K562 (cell line): ENCODE measurements around the gene TARP.

Experiments used
- ATAC-seq: fragments of 200-7000 bp; cut with Tn5 transposase; 3 replicates; pipeline ENCODE4 v1.9.1; 2020; ENCODE audit warnings: moderate library complexity
- BruUV-seq: library from RNA; stranded (reverse); fragments of 400-500 nt; replicated peaks from 2 replicates; lab custom pipeline; 2021; lab: Mats Ljungman, UMichigan
- CTCF ChIA-PET: fragments of 300-600 bp; formaldehyde crosslinking; extraction: SDS; loops from one replicate; lab custom pipeline; 2021; ENCODE audit warnings: low intra/inter-chr PET ratio; lab: Yijun Ruan, JAX
- POLR2A ChIA-PET: fragments of 300-600, 350-650 bp; sonication (Branson Sonifier 250); formaldehyde crosslinking; extraction: SDS; loops from one replicate; lab custom pipeline; 2021; ENCODE audit warnings: antibody characterized with exemption, inconsistent platforms; lab: Yijun Ruan, JAX
- DNase-seq, 4 experiments: peaks; one replicate each; pipeline versions ENCODE4 v3.0.0 to v3.0.0-alpha.2; 2011 to 2018; ENCODE audit warnings: low spot score in 3 of 4, mixed read lengths in 3 of 4; ENCODE audit errors: extremely low read depth in 1 of 4
- FAIRE-seq: peaks from 2 replicates; lab custom pipeline; 2011; peaks lifted over from hg19 to GRCh38; lab: Jason Lieb, UNC
- H2AFZ ChIP-seq: 2 replicates; pipeline ENCODE4 v1.6.0; 2011; ENCODE audit warnings: low read depth, low read length, control low read depth, inconsistent platforms
- H3K27ac ChIP-seq: fragments of 200-600 bp; 3 replicates; pipeline ENCODE4 v1.8.0; 2011; ENCODE audit warnings: low read depth, mild to moderate bottlenecking, control low read depth, inconsistent platforms, low read length, moderate library complexity, mixed read lengths; ENCODE audit errors: extremely low read depth
- H3K27me3 ChIP-seq, 2 experiments: fragments of 300-600 bp in 1 of 2; 2 replicates in 1 of 2; 3 replicates in 1 of 2; pipeline versions ENCODE4 v1.6.0 to v1.8.0; 2011; ENCODE audit warnings: inconsistent platforms in 2 of 2, low read length in 2 of 2, mild to moderate bottlenecking in 1 of 2, mixed read lengths in 1 of 2, moderate library complexity in 1 of 2; ENCODE audit not compliant: control insufficient read depth in 2 of 2, insufficient read depth in 2 of 2
- H3K36me3 ChIP-seq: fragments of 300-600 bp; 3 replicates; pipeline ENCODE4 v1.8.0; 2011; ENCODE audit warnings: mild to moderate bottlenecking, low read length, inconsistent platforms; ENCODE audit not compliant: control insufficient read depth, insufficient read depth
- H3K4me1 ChIP-seq, 2 experiments: fragments of 200-600 bp in 1 of 2; replicated peaks in 1 of 2; 2 replicates in 1 of 2; 3 replicates in 1 of 2; pipeline versions ENCODE4 v1.5.1 to v1.8.0; 2011; ENCODE audit warnings: inconsistent platforms in 2 of 2, low read length in 2 of 2, mild to moderate bottlenecking in 1 of 2, mixed read lengths in 1 of 2, moderate library complexity in 1 of 2; ENCODE audit not compliant: control insufficient read depth in 2 of 2, insufficient read depth in 2 of 2
- H3K4me2 ChIP-seq: 2 replicates; pipeline ENCODE4 v1.6.1; 2011; ENCODE audit warnings: low read length, control low read depth, inconsistent platforms, mixed read lengths; ENCODE audit not compliant: insufficient read depth
- H3K4me3 ChIP-seq: fragments of 200-600 bp; sonication (generic), shearing (Covaris generic); 2 replicates; pipeline ENCODE4 v1.5.1; 2016; ENCODE audit warnings: control low read depth, inconsistent platforms
- H3K79me2 ChIP-seq: fragments of 200-600 bp; 3 replicates; pipeline ENCODE4 v1.8.0; 2011; ENCODE audit warnings: low read length, inconsistent platforms; ENCODE audit not compliant: control insufficient read depth, insufficient read depth
- H3K9ac ChIP-seq, 2 experiments: 2 replicates each; pipeline versions ENCODE4 v1.6.0 to v1.6.1; 2011; ENCODE audit warnings: low read depth in 2 of 2, low read length in 2 of 2, control low read depth in 1 of 2, inconsistent platforms in 1 of 2, mild to moderate bottlenecking in 1 of 2, mixed read lengths in 1 of 2; ENCODE audit not compliant: insufficient read depth in 1 of 2
- H3K9me1 ChIP-seq: one replicate; pipeline ENCODE4 v1.6.0; 2011; ENCODE audit warnings: inconsistent platforms, mild to moderate bottlenecking, low read length, moderate library complexity; ENCODE audit not compliant: control insufficient read depth, insufficient read depth
- H3K9me3 ChIP-seq: replicated peaks from 2 replicates; pipeline ENCODE4 v1.5.1; 2011; ENCODE audit warnings: low read depth, low read length, inconsistent platforms; ENCODE audit not compliant: control insufficient read depth, insufficient read depth
- H4K20me1 ChIP-seq: replicated peaks from 2 replicates; pipeline ENCODE4 v1.6.1; 2011; ENCODE audit warnings: low read length, inconsistent platforms, mixed read lengths; ENCODE audit not compliant: control insufficient read depth, insufficient read depth
- ATF7 ChIP-seq: fragments of 450-650 bp; IDR thresholded peaks from 2 replicates; pipeline ENCODE4 v1.7.1; 2014; ENCODE audit warnings: mild to moderate bottlenecking, moderate library complexity
- PBX2 ChIP-seq, 2 experiments: IDR thresholded peaks in 1 of 2; conservative IDR thresholded peaks in 1 of 2; 2 replicates each; pipeline ENCODE4 v1.6.1; 2016; ENCODE audit warnings: low read depth in 2 of 2, mild to moderate bottlenecking in 1 of 2, missing compliant biosample characterization in 1 of 2, missing genetic modification characterization in 1 of 2, moderate library complexity in 1 of 2
- RNF2 ChIP-seq: sonication (generic); IDR thresholded peaks from 2 replicates; pipeline ENCODE4 v1.6.1; 2016
- ZMIZ1 ChIP-seq, 2 experiments: fragments of 150-350 bp in 1 of 2; IDR thresholded peaks; 2 replicates each; pipeline ENCODE4 v1.6.1; 2012 to 2016; ENCODE audit warnings: low read depth in 2 of 2, low read length in 2 of 2, mild to moderate bottlenecking in 1 of 2, moderate library complexity in 1 of 2
- ZNF146 ChIP-seq: IDR thresholded peaks from one replicate; pipeline ENCODE4 v1.6.1; 2018; ENCODE audit warnings: missing compliant biosample characterization; ENCODE audit not compliant: unreplicated experiment
- ZNF407 ChIP-seq: fragments of 450-650 bp; IDR thresholded peaks from 2 replicates; pipeline ENCODE4 v1.6.1; 2016; ENCODE audit warnings: low read depth
- in situ Hi-C: fragments of 300-500 bp; cut with MboI; formaldehyde crosslinking; loops from 4 replicates; pipeline ENCODE4 v1.15.0; 2018; ENCODE audit warnings: inconsistent platforms, mixed read lengths
- intact Hi-C: fragments of 100-400 bp; cut with micrococcal nuclease; formaldehyde crosslinking; loops from 2 replicates; pipeline ENCODE4 v1.14.2; 2022

TARP gene

GRCh38 chr7:38321050-38321449 lies 47.6 kb upstream of the TARP start:
- Histone ChIP-seq H3K27me3 (0 out of 5 replicates have a peak, but pooled peaks cover 0 to 5% of the 10 kb centered on the region in 2 experiments), H3K4me1 (no peaks in the 10 kb centered on the region; a peak in 1 of 5 replicates), H3K27ac (no peak overlapping the region), H4K20me1 (no peaks in the 10 kb centered on the region), H3K36me3 (no peaks in the 10 kb centered on the region), H3K79me2 (no peaks in the 10 kb centered on the region), H3K9me1 (no peaks in the 10 kb centered on the region), H3K9ac (no peak overlapping the region), H3K9me3 (no peaks in the 10 kb centered on the region), H2AFZ (no peak overlapping the region), H3K4me2 (no peak overlapping the region), H3K4me3 (no peak overlapping the region)
- intact Hi-C loops (no loop called here), in situ Hi-C loops (no loop called here)
- POLR2A ChIA-PET: interaction anchor here (1.3 kb wide), 1 partner anchor 15 kb away, joined by 3 read pairs; no protein-coding TSS in a partner anchor
- BruUV-seq: no TSS peak
- no peak for DNase-seq
- no peak for FAIRE-seq
- CTCF ChIA-PET: interaction anchor here (1.3 kb wide), 1 partner anchor 105 kb away, joined by 5 read pairs; no protein-coding TSS in a partner anchor
- no peak for ATAC-seq
- no peak for TF ChIP-seq ATF7
- no peak for TF ChIP-seq ZNF146
- no peak for TF ChIP-seq ZMIZ1 (IDR thresholded peaks at IDR 0.05; ENCODE audit: low read depth in 2 of 2, low read length in 2 of 2)
- TF ChIP-seq ZNF407: no peak
- no peak for TF ChIP-seq RNF2
- no peak for TF ChIP-seq PBX2 (CRISPR knock-in tag; IDR thresholded peaks at IDR 0.05; ENCODE audit: low read depth)
- TF ChIP-seq PBX2 (tag; conservative IDR thresholded peaks at IDR 0.05; ENCODE audit: low read depth): no peak
